ENCODE data around the gene DEPDC7. TPM values are rescaled to one million over a fixed set of nuclear protein-coding genes. Genes with fewer than 3 reads are reported as not detected.

DEPDC7 gene
- total RNA-seq, 1 experiment from 2014 or later, result 1.6 TPM

GRCh38 chr11:33065445-33066178 lies 49.9 kb downstream of the DEPDC7 start:
- H3K27me3 Mint-ChIP-seq (ENCODE audit: unreplicated experiment), result no peaks in the 10 kb centered on the region
- CTCF ChIA-PET, result interaction anchor here (0.6 to 1.5 kb wide), 10 partner anchors 11 to 1444 kb away, joined by 3 to 5 read pairs (median 4); partner anchors contain the start of gene DEPDC7
- no peak overlapping the region for H3K27ac Mint-ChIP-seq (ENCODE audit: unreplicated experiment)
- no TSS peak for BruUV-seq (replicated peaks)
- no peak overlapping the region for H3K4me3 Mint-ChIP-seq (ENCODE audit: low read depth, unreplicated experiment)
- TF ChIP-seq CTCF (IDR thresholded peaks at IDR 0.05; ENCODE audit: unreplicated experiment), result peak; percentile 93
- peak; percentile 76 for DNase-seq
- H3K9me3 Mint-ChIP-seq (ENCODE audit: low read depth, unreplicated experiment), result no peaks in the 10 kb centered on the region
- H3K4me1 Mint-ChIP-seq (ENCODE audit: low read depth, unreplicated experiment), result peaks cover 12% of the 10 kb centered on the region
- intact Hi-C loops (cut with micrococcal nuclease; ENCODE audit: unreplicated experiment), result loop anchor here (1.0 to 10.0 kb wide), 6 partner anchors 105 to 351 kb away; partner anchors contain the start of gene QSER1
- peaks cover 3% of the 10 kb centered on the region for H3K36me3 Mint-ChIP-seq (ENCODE audit: insufficient read depth, unreplicated experiment)

- H3K27me3 Mint-ChIP-seq (ENCODE audit: unreplicated experiment), result no peaks in the 10 kb centered on the region
- no peak overlapping the region for H3K27ac Mint-ChIP-seq (ENCODE audit: unreplicated experiment)
- H3K4me1 Mint-ChIP-seq (ENCODE audit: low read depth, unreplicated experiment), result no peaks in the 10 kb centered on the region
- TF ChIP-seq CTCF (IDR thresholded peaks at IDR 0.05; ENCODE audit: unreplicated experiment), result no peak
- no TSS peak for BruUV-seq (replicated peaks)
- H3K9me3 Mint-ChIP-seq (ENCODE audit: low read depth, unreplicated experiment), result no peaks in the 10 kb centered on the region
- no peaks in the 10 kb centered on the region for H3K36me3 Mint-ChIP-seq (ENCODE audit: insufficient read depth, unreplicated experiment)
- no peak overlapping the region for H3K4me3 Mint-ChIP-seq (ENCODE audit: low read depth, unreplicated experiment)
- CTCF ChIA-PET, result no interaction called here
- intact Hi-C loops (cut with micrococcal nuclease; ENCODE audit: unreplicated experiment), result loop anchor here (5.0 to 10.0 kb wide), 3 partner anchors 172 to 352 kb away; partner anchors contain the start of gene QSER1
- DNase-seq, result no peak
Measured at GRCh38 chr11:33067294-33067693, 51.6 kb downstream of the DEPDC7 start.

- no TSS peak for BruUV-seq (replicated peaks)
- intact Hi-C loops (cut with micrococcal nuclease; ENCODE audit: unreplicated experiment), result loop anchor here (5.0 to 10.0 kb wide), 3 partner anchors 174 to 354 kb away; partner anchors contain the start of gene QSER1
- no peak for DNase-seq
- no peak for TF ChIP-seq CTCF (IDR thresholded peaks at IDR 0.05; ENCODE audit: unreplicated experiment)
- Mint-ChIP-seq H3K27me3 (ENCODE audit: unreplicated experiment) (no peaks in the 10 kb centered on the region), H3K27ac (ENCODE audit: unreplicated experiment) (no peak overlapping the region), H3K4me1 (ENCODE audit: low read depth, unreplicated experiment) (no peaks in the 10 kb centered on the region), H3K4me3 (ENCODE audit: low read depth, unreplicated experiment) (no peak overlapping the region), H3K36me3 (ENCODE audit: insufficient read depth, unreplicated experiment) (no peaks in the 10 kb centered on the region), H3K9me3 (ENCODE audit: low read depth, unreplicated experiment) (no peaks in the 10 kb centered on the region)
- CTCF ChIA-PET, result no interaction called here
Measured at GRCh38 chr11:33068611-33069340, 53.1 kb downstream of the DEPDC7 start.

GRCh38 chr11:33072465-33072864 lies 56.8 kb downstream of the DEPDC7 start:
- intact Hi-C loops (cut with micrococcal nuclease; ENCODE audit: unreplicated experiment), result no loop called here
- Mint-ChIP-seq H3K4me1 (ENCODE audit: low read depth, unreplicated experiment) (no peaks in the 10 kb centered on the region), H3K9me3 (ENCODE audit: low read depth, unreplicated experiment) (no peaks in the 10 kb centered on the region), H3K27ac (ENCODE audit: unreplicated experiment) (no peak overlapping the region), H3K4me3 (ENCODE audit: low read depth, unreplicated experiment) (no peak overlapping the region), H3K27me3 (ENCODE audit: unreplicated experiment) (no peaks in the 10 kb centered on the region), H3K36me3 (ENCODE audit: insufficient read depth, unreplicated experiment) (no peaks in the 10 kb centered on the region)
- CTCF ChIA-PET, result no interaction called here
- no peak for TF ChIP-seq CTCF (IDR thresholded peaks at IDR 0.05; ENCODE audit: unreplicated experiment)
- BruUV-seq (replicated peaks), result no TSS peak
- no peak for DNase-seq

Other genes with a start within 250 kb of the DEPDC7 start
- 0.07 TPM in 1 of 2 replicates, not detected in the other for gene CCDC73, start 221.2 kb upstream of the DEPDC7 start, total RNA-seq (2022)
- gene PRRG4, start 186.0 kb upstream of the DEPDC7 start, total RNA-seq (2022), result 22.9 and 23.9 TPM in 2 replicates
- 44.9 and 54.8 TPM in 2 replicates for gene QSER1, start 123.1 kb upstream of the DEPDC7 start, total RNA-seq (2022)
- gene TCP11L1, start 23.7 kb downstream of the DEPDC7 start, total RNA-seq (2022), result 8.6 and 9.6 TPM in 2 replicates
- 51.1 and 55.9 TPM in 2 replicates for gene CSTF3, start 145.6 kb downstream of the DEPDC7 start, total RNA-seq (2022)
- 53.6 and 61.5 TPM in 2 replicates for gene HIPK3, start 241.5 kb downstream of the DEPDC7 start, total RNA-seq (2022)

Measured in Calu3 (cell line).